IMR-90 (cell line): ENCODE data around the gene DGKQ.

Experiments used
- CTCF ChIP-seq: conservative IDR thresholded peaks from 2 replicates; pipeline ENCODE4 v1.5.1; 2012; ENCODE audit warnings: mild to moderate bottlenecking, low read depth, low read length, improper control_type of control experiment
- RCOR1 ChIP-seq: IDR thresholded peaks from 2 replicates; pipeline ENCODE4 v1.6.1; 2012; ENCODE audit warnings: mild to moderate bottlenecking, low read length, improper control_type of control experiment; ENCODE audit not compliant: insufficient replicate concordance

DNA sequence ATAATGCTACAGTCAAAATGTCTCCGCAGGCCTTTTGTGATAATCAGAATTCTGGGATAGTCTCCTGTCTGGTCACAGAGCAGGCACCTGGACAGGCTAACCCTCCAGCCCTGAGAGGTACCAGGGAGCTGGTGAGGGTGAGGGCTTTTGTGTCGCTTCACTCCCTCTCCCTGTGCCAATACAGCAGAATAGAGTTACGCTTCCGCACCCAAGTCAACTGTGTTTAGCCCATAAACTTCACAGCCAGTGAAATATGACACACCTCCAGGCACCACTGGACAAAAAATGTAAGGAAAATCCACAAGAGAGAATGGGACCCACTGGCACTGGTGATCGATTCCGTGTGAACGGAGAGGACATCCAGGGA, 42.6 kb downstream of the DGKQ start:
- TF ChIP-seq RCOR1: no peak
- TF ChIP-seq CTCF: no peak
